Measurements from ENCODE around the gene NDUFAB1.
"Not testable (repeated sequence)": the region's sequence is repeated elsewhere in the genome, so short reads cannot be mapped to it uniquely, and the experiment has no call there.

NDUFAB1 gene

GRCh38 chr16:23554536-23554935 is 41.6 kb downstream of the NDUFAB1 start:
- no peak for DNase-seq (ENCODE audit: low spot score)

GRCh38 chr16:23552161-23552560 is 44.0 kb downstream of the NDUFAB1 start:
- no peak for DNase-seq (ENCODE audit: low spot score)

- DNase-seq (ENCODE audit: low spot score) = no peak
These were observed 46.2 kb downstream of the NDUFAB1 start for GRCh38 chr16:23549938-23550337.

- DNase-seq (ENCODE audit: low spot score) = no peak
These were observed 51.7 kb downstream of the NDUFAB1 start for GRCh38 chr16:23544436-23544835.

- DNase-seq (ENCODE audit: low spot score) = not testable (repeated sequence)
These were observed 55.3 kb downstream of the NDUFAB1 start for GRCh38 chr16:23540817-23541178.

GRCh38 chr16:23539984-23540816 is 55.9 kb downstream of the NDUFAB1 start:
- no peak for DNase-seq (ENCODE audit: low spot score)

GRCh38 chr16:23538919-23539278 is 57.2 kb downstream of the NDUFAB1 start:
- DNase-seq (ENCODE audit: low spot score) = no peak

GRCh38 chr16:23537390-23537789 is 58.7 kb downstream of the NDUFAB1 start:
- no peak for DNase-seq (ENCODE audit: low spot score)

- DNase-seq (ENCODE audit: low spot score) = no peak
These were observed 60.2 kb downstream of the NDUFAB1 start for GRCh38 chr16:23535901-23536300.

- no peak for DNase-seq (ENCODE audit: low spot score)
These were observed 61.0 kb downstream of the NDUFAB1 start for GRCh38 chr16:23534868-23535860.

GRCh38 chr16:23532448-23532847 is 63.7 kb downstream of the NDUFAB1 start:
- no peak for DNase-seq (ENCODE audit: low spot score)

Data from RKO (cell line).